Parathyroid adenoma (tissue), 2 donors: Measurements from ENCODE around the gene SCCPDH.

Experiments
- H2AFZ ChIP-seq: fragments of 300-600 bp; sonication (generic); one replicate; pipeline ENCODE4 v1.7.0; 2017; ENCODE audit warnings: antibody characterized with exemption, mild to moderate bottlenecking
- H3K27ac ChIP-seq: fragments of 300-600 bp; sonication (generic); one replicate; pipeline ENCODE4 v1.7.0; 2017
- H3K27me3 ChIP-seq: fragments of 300-600 bp; sonication (generic); one replicate; pipeline ENCODE4 v1.7.0; 2017; ENCODE audit warnings: low read length; ENCODE audit not compliant: control insufficient read depth, insufficient read depth
- H3K36me3 ChIP-seq: fragments of 300-600 bp; sonication (generic); one replicate; pipeline ENCODE4 v1.7.0; 2017; ENCODE audit warnings: low read length; ENCODE audit not compliant: control insufficient read depth, insufficient read depth
- H3K4me1 ChIP-seq: fragments of 300-600 bp; sonication (generic); one replicate; pipeline ENCODE4 v1.7.0; 2017; ENCODE audit warnings: control low read depth
- H3K4me2 ChIP-seq: fragments of 300-600 bp; sonication (generic); one replicate; pipeline ENCODE4 v1.7.0; 2017; ENCODE audit warnings: low read length
- H3K4me3 ChIP-seq: fragments of 300-600 bp; sonication (generic); one replicate; pipeline ENCODE4 v1.7.0; 2017; ENCODE audit warnings: low read depth, low read length
- H3K79me2 ChIP-seq: fragments of 300-600 bp; sonication (generic); one replicate; pipeline ENCODE4 v1.7.0; 2017; ENCODE audit warnings: control low read depth
- H3K9ac ChIP-seq: fragments of 300-600 bp; sonication (generic); one replicate; pipeline ENCODE4 v1.7.0; 2017; ENCODE audit warnings: mild to moderate bottlenecking
- H3K9me3 ChIP-seq: fragments of 300-600 bp; sonication (generic); one replicate; pipeline ENCODE4 v1.7.0; 2017; ENCODE audit warnings: low read length; ENCODE audit not compliant: control insufficient read depth
- TF ChIP-seq, protein P1 (sequence below): fragments of 300-600 bp; sonication (generic); IDR thresholded peaks from one replicate; pipeline ENCODE4 v1.7.0; 2017; ENCODE audit warnings: antibody characterized with exemption, mild to moderate bottlenecking
- donor health status: primary hyperparathyroidism.

SCCPDH gene

DNA sequence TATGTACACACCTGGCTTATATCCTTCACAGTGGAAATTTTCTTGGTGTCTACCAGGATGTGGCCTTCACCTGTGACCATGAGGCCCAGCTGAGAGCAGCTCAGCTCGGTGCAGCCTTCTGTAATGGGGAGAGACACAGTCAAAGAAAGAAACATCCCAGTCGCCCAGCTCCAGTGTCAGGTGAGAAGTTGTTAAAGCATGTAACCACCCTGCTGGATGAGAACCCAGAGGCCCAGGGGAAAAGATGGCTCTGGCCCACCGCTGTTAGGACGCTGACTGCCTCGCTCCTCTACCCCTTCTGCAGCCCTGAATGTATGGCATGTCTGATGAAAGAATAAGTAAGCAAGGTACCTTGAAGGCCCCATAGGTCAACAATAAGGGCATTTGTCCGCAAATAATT, 52.7 kb downstream of the SCCPDH start:
- H2AFZ ChIP-seq = no peak overlapping the region
- H3K9me3 ChIP-seq = no peaks in the 10 kb centered on the region
- H3K79me2 ChIP-seq = no peaks in the 10 kb centered on the region

GRCh38 chr1:246778663-246779062, 54.5 kb downstream of the SCCPDH start:
- Histone ChIP-seq H3K36me3 (no peaks in the 10 kb centered on the region), H3K27ac (no peak overlapping the region), H3K4me2 (no peak overlapping the region), H3K27me3 (no peaks in the 10 kb centered on the region), H3K9ac (no peak overlapping the region), H3K9me3 (no peaks in the 10 kb centered on the region), H3K4me3 (no peak overlapping the region), H3K4me1 (no peaks in the 10 kb centered on the region), H2AFZ (no peak overlapping the region), H3K79me2 (no peaks in the 10 kb centered on the region)
- TF ChIP-seq, protein P1, sequence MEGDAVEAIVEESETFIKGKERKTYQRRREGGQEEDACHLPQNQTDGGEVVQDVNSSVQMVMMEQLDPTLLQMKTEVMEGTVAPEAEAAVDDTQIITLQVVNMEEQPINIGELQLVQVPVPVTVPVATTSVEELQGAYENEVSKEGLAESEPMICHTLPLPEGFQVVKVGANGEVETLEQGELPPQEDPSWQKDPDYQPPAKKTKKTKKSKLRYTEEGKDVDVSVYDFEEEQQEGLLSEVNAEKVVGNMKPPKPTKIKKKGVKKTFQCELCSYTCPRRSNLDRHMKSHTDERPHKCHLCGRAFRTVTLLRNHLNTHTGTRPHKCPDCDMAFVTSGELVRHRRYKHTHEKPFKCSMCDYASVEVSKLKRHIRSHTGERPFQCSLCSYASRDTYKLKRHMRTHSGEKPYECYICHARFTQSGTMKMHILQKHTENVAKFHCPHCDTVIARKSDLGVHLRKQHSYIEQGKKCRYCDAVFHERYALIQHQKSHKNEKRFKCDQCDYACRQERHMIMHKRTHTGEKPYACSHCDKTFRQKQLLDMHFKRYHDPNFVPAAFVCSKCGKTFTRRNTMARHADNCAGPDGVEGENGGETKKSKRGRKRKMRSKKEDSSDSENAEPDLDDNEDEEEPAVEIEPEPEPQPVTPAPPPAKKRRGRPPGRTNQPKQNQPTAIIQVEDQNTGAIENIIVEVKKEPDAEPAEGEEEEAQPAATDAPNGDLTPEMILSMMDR = no peak

More for the DNA sequence above, 52.7 kb downstream of the SCCPDH start:
- Histone ChIP-seq H3K27ac (no peak overlapping the region), H3K4me3 (no peak overlapping the region), H3K4me2 (no peak overlapping the region), H3K4me1 (no peaks in the 10 kb centered on the region), H3K9ac (no peak overlapping the region), H3K36me3 (no peaks in the 10 kb centered on the region), H3K27me3 (no peaks in the 10 kb centered on the region)
- TF ChIP-seq, protein P1 = no peak

GRCh38 chr1:246779561-246780175, 55.5 kb downstream of the SCCPDH start:
- H3K4me1 ChIP-seq = no peaks in the 10 kb centered on the region
- no peak overlapping the region for H2AFZ ChIP-seq
- no peak overlapping the region for H3K27ac ChIP-seq
- TF ChIP-seq, protein P1 = no peak
- no peak overlapping the region for H3K9ac ChIP-seq
- no peak overlapping the region for H3K4me2 ChIP-seq
- H3K4me3 ChIP-seq = no peak overlapping the region
- no peaks in the 10 kb centered on the region for H3K79me2 ChIP-seq
- H3K9me3 ChIP-seq = no peaks in the 10 kb centered on the region
- no peaks in the 10 kb centered on the region for H3K27me3 ChIP-seq
- H3K36me3 ChIP-seq = no peaks in the 10 kb centered on the region

GRCh38 chr1:246780264-246780663, 56.1 kb downstream of the SCCPDH start:
- TF ChIP-seq, protein P1 = no peak
- no peak overlapping the region for H3K4me3 ChIP-seq
- H3K4me2 ChIP-seq = no peak overlapping the region
- no peak overlapping the region for H3K27ac ChIP-seq
- H3K9ac ChIP-seq = no peak overlapping the region
- H3K36me3 ChIP-seq = no peaks in the 10 kb centered on the region
- H3K79me2 ChIP-seq = no peaks in the 10 kb centered on the region
- no peak overlapping the region for H2AFZ ChIP-seq
- no peaks in the 10 kb centered on the region for H3K27me3 ChIP-seq
- no peaks in the 10 kb centered on the region for H3K4me1 ChIP-seq
- H3K9me3 ChIP-seq = no peaks in the 10 kb centered on the region

DNA sequence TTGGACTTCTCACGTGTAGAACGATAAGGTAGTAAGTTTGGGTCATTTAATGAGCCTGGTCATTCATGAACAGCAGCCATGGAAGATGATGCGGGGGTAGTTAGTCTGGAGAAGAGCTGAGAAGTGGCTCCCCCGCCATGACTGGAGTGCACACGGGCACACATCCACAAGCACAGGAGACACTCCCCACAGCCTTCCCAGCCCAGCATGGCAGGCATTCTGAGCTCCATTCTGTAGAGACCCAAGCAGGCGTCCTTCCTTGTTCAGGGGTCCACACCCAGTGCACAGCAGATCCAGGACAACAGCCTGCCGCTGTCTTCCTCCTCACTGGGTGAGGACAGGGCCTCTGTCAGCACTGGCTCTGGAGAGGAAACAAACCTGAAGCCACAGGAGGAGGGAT, 57.0 kb downstream of the SCCPDH start:
- no peak overlapping the region for H3K4me2 ChIP-seq
- H3K27ac ChIP-seq = no peak overlapping the region
- H3K9me3 ChIP-seq = no peaks in the 10 kb centered on the region
- no peaks in the 10 kb centered on the region for H3K79me2 ChIP-seq
- H3K27me3 ChIP-seq = no peaks in the 10 kb centered on the region
- no peak overlapping the region for H2AFZ ChIP-seq
- H3K9ac ChIP-seq = no peak overlapping the region
- no peaks in the 10 kb centered on the region for H3K36me3 ChIP-seq
- H3K4me3 ChIP-seq = no peak overlapping the region
- TF ChIP-seq, protein P1 = no peak
- H3K4me1 ChIP-seq = no peaks in the 10 kb centered on the region
